ENCODE results near the gene ARHGAP40. TPM values are rescaled to one million over a fixed set of nuclear protein-coding genes. Genes with fewer than 3 reads are reported as not detected.

The ARHGAP40 gene
- total and polyA plus RNA-seq, 9 of the 15 experiments (the other 6 are each of a cell fraction or from before 2014, with no cell fraction given) = not detected

DNA sequence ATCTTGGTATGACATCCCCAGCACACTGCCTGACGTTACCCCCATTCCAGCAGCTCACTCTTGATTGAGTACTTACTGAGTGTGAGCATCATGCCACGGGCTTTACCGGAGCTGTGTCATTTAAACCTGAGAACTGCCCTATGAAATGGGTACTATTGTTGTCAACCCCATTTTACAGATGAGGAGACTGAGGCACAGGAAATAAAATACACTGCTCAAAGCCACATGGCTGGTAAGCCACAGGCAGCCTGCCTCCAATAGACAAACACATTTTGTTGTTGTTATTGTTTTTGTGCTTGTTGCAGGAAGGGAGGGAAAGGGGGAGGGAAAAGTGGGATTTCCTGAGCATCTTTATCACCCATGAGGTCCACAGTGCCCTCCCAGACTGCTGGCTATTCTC, 69.2 kb downstream of the ARHGAP40 start (continued):
- peak in 1 of 2 experiments; percentile 73; a peak in 2 of 4 replicates for TF ChIP-seq RCOR1 (IDR thresholded peaks at IDR 0.05; ENCODE audit: borderline replicate concordance in 1 of 2, low read depth in 2 of 2, low read length in 2 of 2)
- no peak for TF ChIP-seq ZNF174 (CRISPR knock-in tag; IDR thresholded peaks at IDR 0.05)
- TF ChIP-seq PHTF2 (CRISPR knock-in tag; IDR thresholded peaks at IDR 0.05) = no peak
- no peak for TF ChIP-seq ZBTB2 (IDR thresholded peaks at IDR 0.05)
- no peak for TF ChIP-seq ELK1 (CRISPR knock-in tag; IDR thresholded peaks at IDR 0.05)
- TF ChIP-seq, protein P1, sequence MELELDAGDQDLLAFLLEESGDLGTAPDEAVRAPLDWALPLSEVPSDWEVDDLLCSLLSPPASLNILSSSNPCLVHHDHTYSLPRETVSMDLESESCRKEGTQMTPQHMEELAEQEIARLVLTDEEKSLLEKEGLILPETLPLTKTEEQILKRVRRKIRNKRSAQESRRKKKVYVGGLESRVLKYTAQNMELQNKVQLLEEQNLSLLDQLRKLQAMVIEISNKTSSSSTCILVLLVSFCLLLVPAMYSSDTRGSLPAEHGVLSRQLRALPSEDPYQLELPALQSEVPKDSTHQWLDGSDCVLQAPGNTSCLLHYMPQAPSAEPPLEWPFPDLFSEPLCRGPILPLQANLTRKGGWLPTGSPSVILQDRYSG (tag; conservative IDR thresholded peaks at IDR 0.05; ENCODE audit: low read depth) = no peak
- 0 out of 2 replicates have a peak, but pooled peaks have one; percentile 52 for TF ChIP-seq ADNP (tag; IDR thresholded peaks at IDR 0.05)
- no peak for TF ChIP-seq HES1 (IDR thresholded peaks at IDR 0.05; ENCODE audit: low read depth)
- no peak for TF ChIP-seq RBM15 (IDR thresholded peaks at IDR 0.05; ENCODE audit: insufficient read depth, low read length)
- TF ChIP-seq SAFB (IDR thresholded peaks at IDR 0.05; ENCODE audit: borderline replicate concordance, low read depth, low read length) = no peak
- TF ChIP-seq SMARCA5 (IDR thresholded peaks at IDR 0.05) = peak; percentile 90
- TF ChIP-seq SMAD4 (CRISPR knock-in tag; conservative IDR thresholded peaks at IDR 0.05) = no peak
- peak; percentile 75 to 81 for TF ChIP-seq KDM1A (IDR thresholded peaks at IDR 0.05)
- no peak for TF ChIP-seq RFX5 (IDR thresholded peaks at IDR 0.05; ENCODE audit: low read depth, low read length)
- no peak for TF ChIP-seq CSDE1 (IDR thresholded peaks at IDR 0.05)
- TF ChIP-seq SMAD1 (IDR thresholded peaks at IDR 0.05; ENCODE audit: low read depth, low read length, partially characterized antibody) = no peak
- TF ChIP-seq HOXB6 (CRISPR knock-in tag; IDR thresholded peaks at IDR 0.05; ENCODE audit: borderline replicate concordance) = no peak
- no peak for TF ChIP-seq MIER1 (IDR thresholded peaks at IDR 0.05; ENCODE audit: low read depth)
- no peak for TF ChIP-seq RBM34 (IDR thresholded peaks at IDR 0.05; ENCODE audit: borderline replicate concordance, insufficient read depth, low read length)
- TF ChIP-seq CBX2 (IDR thresholded peaks at IDR 0.05; ENCODE audit: insufficient read depth, low read length, poor library complexity, severe bottlenecking) = no peak
- no peak for TF ChIP-seq TCF7 (IDR thresholded peaks at IDR 0.05; ENCODE audit: borderline replicate concordance)
- no peak for TF ChIP-seq NFYB (IDR thresholded peaks at IDR 0.05; ENCODE audit: extremely low read depth, insufficient read length)
- TF ChIP-seq, protein P2, sequence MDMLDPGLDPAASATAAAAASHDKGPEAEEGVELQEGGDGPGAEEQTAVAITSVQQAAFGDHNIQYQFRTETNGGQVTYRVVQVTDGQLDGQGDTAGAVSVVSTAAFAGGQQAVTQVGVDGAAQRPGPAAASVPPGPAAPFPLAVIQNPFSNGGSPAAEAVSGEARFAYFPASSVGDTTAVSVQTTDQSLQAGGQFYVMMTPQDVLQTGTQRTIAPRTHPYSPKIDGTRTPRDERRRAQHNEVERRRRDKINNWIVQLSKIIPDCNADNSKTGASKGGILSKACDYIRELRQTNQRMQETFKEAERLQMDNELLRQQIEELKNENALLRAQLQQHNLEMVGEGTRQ (CRISPR knock-in tag; IDR thresholded peaks at IDR 0.05) = no peak
- TF ChIP-seq ZNF586 (CRISPR knock-in tag; conservative IDR thresholded peaks at IDR 0.05) = no peak
- TF ChIP-seq POLR3G (IDR thresholded peaks at IDR 0.05; ENCODE audit: extremely low read depth, insufficient read length, insufficient replicate concordance) = no peak

Data from K562 (cell line).